MCF 10A (cell line): Measurements from ENCODE around the gene ARMH3. TPM values are rescaled to one million over a fixed set of nuclear protein-coding genes. Genes with fewer than 3 reads are reported as not detected.

ENCODE experiments used
- BruUV-seq: library from RNA; stranded (reverse); fragments of 400-500 nt; replicated peaks from 2 replicates; lab custom pipeline; 2021; lab: Mats Ljungman, UMichigan
- CTCF ChIA-PET: fragments of 300-600 bp; sonication (Branson Sonifier 250); formaldehyde crosslinking; extraction: SDS; loops from one replicate; lab custom pipeline; 2021; ENCODE audit warnings: antibody characterized with exemption, inconsistent platforms; lab: Yijun Ruan, JAX
- POLR2A ChIA-PET: fragments of 300-600, 350-650 bp; sonication (Branson Sonifier 250); formaldehyde crosslinking; extraction: SDS; loops from one replicate; lab custom pipeline; 2020; ENCODE audit warnings: antibody characterized with exemption, inconsistent platforms; lab: Yijun Ruan, JAX
- DNase-seq: peaks from one replicate; pipeline ENCODE4 v3.0.0-alpha.2; 2018; ENCODE audit not compliant: unreplicated experiment
- H3K27ac Mint-ChIP-seq: one replicate; pipeline ENCODE4 v1.8.0; 2022; ENCODE audit warnings: mild to moderate bottlenecking, low read depth, mixed read lengths; ENCODE audit not compliant: unreplicated experiment
- H3K27me3 Mint-ChIP-seq: one replicate; pipeline ENCODE4 v1.8.0; 2022; ENCODE audit warnings: mixed read lengths; ENCODE audit not compliant: insufficient read depth, unreplicated experiment
- H3K36me3 Mint-ChIP-seq: one replicate; pipeline ENCODE4 v1.8.0; 2022; ENCODE audit warnings: mild to moderate bottlenecking, moderate library complexity, mixed read lengths; ENCODE audit not compliant: insufficient read depth, unreplicated experiment
- H3K4me1 Mint-ChIP-seq: one replicate; pipeline ENCODE4 v1.8.0; 2022; ENCODE audit warnings: mixed read lengths; ENCODE audit not compliant: insufficient read depth, unreplicated experiment
- H3K4me3 Mint-ChIP-seq: one replicate; pipeline ENCODE4 v1.8.0; 2022; ENCODE audit warnings: mild to moderate bottlenecking, moderate library complexity, mixed read lengths; ENCODE audit not compliant: unreplicated experiment
- H3K9me3 Mint-ChIP-seq: one replicate; pipeline ENCODE4 v1.8.0; 2022; ENCODE audit warnings: mixed read lengths; ENCODE audit not compliant: unreplicated experiment
- CTCF ChIP-seq: fragments of 200-600 bp; IDR thresholded peaks from one replicate; pipeline ENCODE4 v1.8.0; 2022; ENCODE audit warnings: antibody characterized with exemption, mild to moderate bottlenecking; ENCODE audit not compliant: unreplicated experiment
- intact Hi-C: fragments of 100-400 bp; cut with micrococcal nuclease; formaldehyde crosslinking; loops from 2 replicates; pipeline ENCODE4 v1.14.1; 2022
- total RNA-seq: library from RNA; stranded (reverse); gene quantifications from 2 replicates; pipeline ENCODE4 v1.2.3, GENCODE V29; 2022

Gene ARMH3
- total RNA-seq, 1 experiment from 2014 or later, result 17.6 TPM

GRCh38 chr10:101974091-101974971, 81.6 kb downstream of the ARMH3 start:
- no peak for TF ChIP-seq CTCF
- ChIA-PET POLR2A (interaction anchor here (0.6 kb wide), 1 partner anchor 12 kb away, joined by 3 read pairs; no protein-coding TSS in a partner anchor), CTCF (no interaction called here)
- peaks cover 5% of the 10 kb centered on the region for H3K4me1 Mint-ChIP-seq
- no peak for DNase-seq
- H3K9me3 Mint-ChIP-seq, result no peaks in the 10 kb centered on the region
- intact Hi-C loops, result no loop called here
- H3K27me3 Mint-ChIP-seq, result no peaks in the 10 kb centered on the region
- H3K36me3 Mint-ChIP-seq, result peaks cover 60% of the 10 kb centered on the region
- no peak overlapping the region for H3K4me3 Mint-ChIP-seq
- BruUV-seq, result no TSS peak
- no peak overlapping the region for H3K27ac Mint-ChIP-seq

GRCh38 chr10:101972761-101973160, 83.2 kb downstream of the ARMH3 start:
- no peak for DNase-seq
- Mint-ChIP-seq H3K36me3 (peaks cover 67% of the 10 kb centered on the region), H3K4me3 (no peak overlapping the region), H3K9me3 (no peaks in the 10 kb centered on the region), H3K27ac (no peak overlapping the region), H3K27me3 (no peaks in the 10 kb centered on the region), H3K4me1 (peaks cover 5% of the 10 kb centered on the region)
- TF ChIP-seq CTCF, result no peak
- CTCF ChIA-PET, result interaction anchor here (0.7 to 0.8 kb wide), 2 partner anchors 148 to 909 kb away, joined by 3 to 4 read pairs; no protein-coding TSS in a partner anchor
- intact Hi-C loops, result no loop called here
- POLR2A ChIA-PET, result no interaction called here
- BruUV-seq, result no TSS peak

GRCh38 chr10:101969412-101969922, 86.5 kb downstream of the ARMH3 start:
- BruUV-seq, result no TSS peak
- no peak overlapping the region for H3K27ac Mint-ChIP-seq
- ChIA-PET CTCF (interaction anchor here (0.6 to 0.7 kb wide), 2 partner anchors 12 to 239 kb away, joined by 3 read pairs; no protein-coding TSS in a partner anchor), POLR2A (interaction anchor here (0.8 to 1.0 kb wide), 2 partner anchors 11 to 30 kb away, joined by 3 read pairs; no protein-coding TSS in a partner anchor)
- no peaks in the 10 kb centered on the region for H3K27me3 Mint-ChIP-seq
- DNase-seq, result no peak
- TF ChIP-seq CTCF, result no peak
- no peak overlapping the region for H3K4me3 Mint-ChIP-seq
- H3K9me3 Mint-ChIP-seq, result no peaks in the 10 kb centered on the region
- peaks cover 73% of the 10 kb centered on the region for H3K36me3 Mint-ChIP-seq
- H3K4me1 Mint-ChIP-seq, result peaks cover 5% of the 10 kb centered on the region
- intact Hi-C loops, result no loop called here

- Mint-ChIP-seq H3K9me3 (no peaks in the 10 kb centered on the region), H3K27ac (no peak overlapping the region), H3K36me3 (peaks cover 73% of the 10 kb centered on the region), H3K4me1 (peaks cover 2% of the 10 kb centered on the region), H3K4me3 (no peak overlapping the region), H3K27me3 (no peaks in the 10 kb centered on the region)
- BruUV-seq, result no TSS peak
- intact Hi-C loops, result no loop called here
- CTCF ChIA-PET, result interaction anchor here (0.7 kb wide), 1 partner anchor 12 kb away, joined by 3 read pairs; no protein-coding TSS in a partner anchor
- POLR2A ChIA-PET, result interaction anchor here (0.8 to 1.4 kb wide), 3 partner anchors 11 to 30 kb away, joined by 3 to 4 read pairs (median 3); no protein-coding TSS in a partner anchor
- TF ChIP-seq CTCF, result no peak
- DNase-seq, result no peak
Measured at GRCh38 chr10:101968940-101969321, 87.0 kb downstream of the ARMH3 start.
